HG03280 (cell line): ENCODE measurements around the gene CHID1.

Experiments
- ATAC-seq: cut with Tn5 transposase; IDR thresholded peaks from one replicate; pipeline ENCODE4 v1.9.1; 2021; ENCODE audit warnings: mild to moderate bottlenecking, moderate library complexity; ENCODE audit not compliant: unreplicated experiment

Gene CHID1

GRCh38 chr11:865462-866430 is 44.9 kb downstream of the CHID1 start:
- no peak for ATAC-seq

- ATAC-seq, result no peak
Measured at GRCh38 chr11:864898-865297, 45.7 kb downstream of the CHID1 start.

- ATAC-seq, result no peak
Measured at GRCh38 chr11:863910-864827, 46.4 kb downstream of the CHID1 start.

GRCh38 chr11:863023-863909 is 47.3 kb downstream of the CHID1 start:
- ATAC-seq, result no peak

GRCh38 chr11:862696-863022 is 48.0 kb downstream of the CHID1 start:
- no peak for ATAC-seq

- ATAC-seq, result no peak
Measured at GRCh38 chr11:862081-862661, 48.4 kb downstream of the CHID1 start.

GRCh38 chr11:861105-861479 is 49.5 kb downstream of the CHID1 start:
- no peak for ATAC-seq

GRCh38 chr11:860234-861104 is 50.1 kb downstream of the CHID1 start:
- ATAC-seq, result no peak

- no peak for ATAC-seq
Measured at GRCh38 chr11:859394-860131, 51.0 kb downstream of the CHID1 start.

- no peak for ATAC-seq
Measured at GRCh38 chr11:858762-859339, 51.8 kb downstream of the CHID1 start.

GRCh38 chr11:858053-858761 is 52.4 kb downstream of the CHID1 start:
- ATAC-seq, result no peak

- no peak for ATAC-seq
Measured at GRCh38 chr11:856397-856796, 54.2 kb downstream of the CHID1 start.

GRCh38 chr11:855796-856195 is 54.8 kb downstream of the CHID1 start:
- ATAC-seq, result no peak

GRCh38 chr11:855330-855674 is 55.3 kb downstream of the CHID1 start:
- ATAC-seq, result no peak

GRCh38 chr11:854601-855329 is 55.8 kb downstream of the CHID1 start:
- ATAC-seq, result no peak

- no peak for ATAC-seq
Measured at GRCh38 chr11:853682-854448, 56.7 kb downstream of the CHID1 start.

GRCh38 chr11:852762-853161 is 57.8 kb downstream of the CHID1 start:
- no peak for ATAC-seq
